Mesothelial cell of epicardium (in vitro differentiated cells): ENCODE results near the gene RBFOX1. TPM values are rescaled to one million over a fixed set of nuclear protein-coding genes. Genes with fewer than 3 reads are reported as not detected.

ENCODE experiments used
- DNase-seq, 2 experiments: peaks; one replicate each; pipeline ENCODE4 v3.0.0; 2021; ENCODE audit warnings: low spot score in 2 of 2; ENCODE audit not compliant: unreplicated experiment in 2 of 2
- H3K27ac Mint-ChIP-seq: 2 replicates; pipeline ENCODE4 v1.8.0; 2021; ENCODE audit warnings: mixed read lengths
- H3K27me3 Mint-ChIP-seq: 2 replicates; pipeline ENCODE4 v1.8.0; 2021; ENCODE audit warnings: low read depth, mixed read lengths
- H3K36me3 Mint-ChIP-seq: 2 replicates; pipeline ENCODE4 v1.8.0; 2021; ENCODE audit warnings: mixed read lengths
- H3K4me1 Mint-ChIP-seq: 2 replicates; pipeline ENCODE4 v1.8.0; 2021; ENCODE audit warnings: mixed read lengths
- H3K4me3 Mint-ChIP-seq: 2 replicates; pipeline ENCODE4 v1.8.0; 2021; ENCODE audit warnings: mild to moderate bottlenecking, moderate library complexity, mixed read lengths
- H3K9me3 Mint-ChIP-seq: 2 replicates; pipeline ENCODE4 v1.8.0; 2021; ENCODE audit warnings: mixed read lengths
- total RNA-seq: library from RNA; stranded (reverse); gene quantifications from 3 replicates; pipeline ENCODE4 v1.2.1, GENCODE V29; 2021
- TF ChIP-seq, protein P1 (sequence below): fragments of 200-600 bp; sonication (generic); IDR thresholded peaks from one replicate; pipeline ENCODE4 v1.5.0; 2021; ENCODE audit warnings: antibody characterized with exemption; ENCODE audit not compliant: unreplicated experiment

Gene RBFOX1
- total RNA-seq, 1 donor from 2014 or later: 0.67 TPM

DNA sequence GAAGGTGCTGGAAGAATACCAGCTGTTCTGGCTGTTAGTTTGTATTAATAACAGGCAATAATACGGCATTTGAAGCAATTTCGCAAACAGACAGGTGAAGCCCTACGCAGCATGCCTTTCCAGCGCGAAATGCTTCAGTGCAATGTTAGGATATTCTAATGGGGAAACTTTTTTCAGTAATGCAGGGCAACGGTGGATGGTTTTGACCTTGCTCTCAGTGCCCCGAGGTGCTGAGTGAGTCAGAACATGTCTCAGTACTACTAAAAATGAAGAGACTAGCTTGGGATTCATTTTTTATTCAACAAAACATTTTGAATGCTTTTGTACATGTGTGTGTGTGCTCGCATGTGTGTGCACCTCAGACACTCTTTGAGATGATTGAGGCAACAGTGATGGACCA is 172.2 kb downstream of the RBFOX1 start:
- H3K36me3 Mint-ChIP-seq: no peaks in the 10 kb centered on the region
- no peaks in the 10 kb centered on the region for H3K9me3 Mint-ChIP-seq
- no peak overlapping the region for H3K27ac Mint-ChIP-seq
- DNase-seq: no peak
- no peaks in the 10 kb centered on the region for H3K4me1 Mint-ChIP-seq
- no peak overlapping the region for H3K4me3 Mint-ChIP-seq
- no peaks in the 10 kb centered on the region for H3K27me3 Mint-ChIP-seq
- TF ChIP-seq, protein P1, sequence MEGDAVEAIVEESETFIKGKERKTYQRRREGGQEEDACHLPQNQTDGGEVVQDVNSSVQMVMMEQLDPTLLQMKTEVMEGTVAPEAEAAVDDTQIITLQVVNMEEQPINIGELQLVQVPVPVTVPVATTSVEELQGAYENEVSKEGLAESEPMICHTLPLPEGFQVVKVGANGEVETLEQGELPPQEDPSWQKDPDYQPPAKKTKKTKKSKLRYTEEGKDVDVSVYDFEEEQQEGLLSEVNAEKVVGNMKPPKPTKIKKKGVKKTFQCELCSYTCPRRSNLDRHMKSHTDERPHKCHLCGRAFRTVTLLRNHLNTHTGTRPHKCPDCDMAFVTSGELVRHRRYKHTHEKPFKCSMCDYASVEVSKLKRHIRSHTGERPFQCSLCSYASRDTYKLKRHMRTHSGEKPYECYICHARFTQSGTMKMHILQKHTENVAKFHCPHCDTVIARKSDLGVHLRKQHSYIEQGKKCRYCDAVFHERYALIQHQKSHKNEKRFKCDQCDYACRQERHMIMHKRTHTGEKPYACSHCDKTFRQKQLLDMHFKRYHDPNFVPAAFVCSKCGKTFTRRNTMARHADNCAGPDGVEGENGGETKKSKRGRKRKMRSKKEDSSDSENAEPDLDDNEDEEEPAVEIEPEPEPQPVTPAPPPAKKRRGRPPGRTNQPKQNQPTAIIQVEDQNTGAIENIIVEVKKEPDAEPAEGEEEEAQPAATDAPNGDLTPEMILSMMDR: no peak

DNA sequence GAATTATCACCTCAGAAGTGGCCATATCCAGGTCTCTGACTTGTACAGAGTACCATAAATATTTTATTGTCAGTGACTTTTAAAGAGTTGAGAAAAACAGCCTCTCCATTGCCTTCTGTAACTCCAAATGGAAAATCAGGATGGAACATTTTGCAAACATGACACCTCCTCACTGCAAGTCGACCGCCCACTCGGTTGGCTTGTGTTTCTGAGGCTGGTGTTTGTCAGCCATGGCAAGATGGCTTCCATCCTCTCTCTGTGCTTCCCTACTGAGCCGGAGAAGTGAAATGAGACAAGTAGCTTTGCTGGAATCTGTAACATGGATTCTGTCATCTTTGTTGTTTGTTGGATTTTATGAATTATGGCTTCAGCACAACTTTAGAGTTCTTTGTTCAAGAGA is 172.8 kb downstream of the RBFOX1 start:
- Mint-ChIP-seq H3K4me1 (no peaks in the 10 kb centered on the region), H3K36me3 (no peaks in the 10 kb centered on the region), H3K9me3 (no peaks in the 10 kb centered on the region), H3K27me3 (no peaks in the 10 kb centered on the region), H3K27ac (no peak overlapping the region), H3K4me3 (no peak overlapping the region)
- TF ChIP-seq, protein P1: no peak
- no peak for DNase-seq

DNA sequence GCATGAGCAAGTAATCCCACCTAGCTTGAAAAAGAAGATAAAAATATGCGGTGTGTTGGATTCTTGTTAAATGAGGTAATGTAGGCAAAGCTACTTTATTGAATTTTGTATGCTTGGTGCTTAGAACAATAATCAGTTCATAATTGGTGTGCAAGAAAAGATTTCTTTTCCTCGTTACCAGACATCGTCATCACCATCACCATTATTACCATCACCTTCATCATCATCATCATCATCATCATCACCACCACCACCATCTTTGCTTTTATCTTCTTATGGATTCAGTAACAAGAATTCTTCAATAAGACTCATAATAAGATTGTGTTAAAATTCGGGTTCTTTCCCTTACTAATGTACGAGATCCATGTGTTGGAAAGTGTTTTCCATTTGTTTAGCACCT is 173.7 kb downstream of the RBFOX1 start:
- TF ChIP-seq, protein P1: no peak
- no peaks in the 10 kb centered on the region for H3K36me3 Mint-ChIP-seq
- no peak for DNase-seq
- no peaks in the 10 kb centered on the region for H3K27me3 Mint-ChIP-seq
- H3K27ac Mint-ChIP-seq: no peak overlapping the region
- H3K4me1 Mint-ChIP-seq: no peaks in the 10 kb centered on the region
- no peak overlapping the region for H3K4me3 Mint-ChIP-seq
- H3K9me3 Mint-ChIP-seq: no peaks in the 10 kb centered on the region

DNA sequence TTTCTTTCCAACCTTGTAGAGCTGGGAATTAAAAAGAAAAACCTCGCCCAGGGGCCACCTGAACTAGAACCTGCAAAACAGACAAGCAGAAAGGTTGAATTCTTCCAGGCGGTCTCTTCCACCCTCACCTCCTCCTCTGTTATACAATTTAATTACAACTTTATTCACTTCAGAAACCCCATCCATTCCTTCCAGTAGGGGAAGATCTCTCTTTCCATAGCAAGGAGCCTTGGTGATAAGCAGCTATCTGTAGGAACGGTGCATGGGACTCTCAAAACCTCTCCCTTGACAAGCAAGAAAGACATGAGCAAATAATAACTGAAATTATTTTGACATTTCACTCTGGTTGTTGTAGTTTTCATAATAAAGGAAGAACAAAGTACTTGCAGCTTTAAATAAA is 176.0 kb downstream of the RBFOX1 start:
- TF ChIP-seq, protein P1: no peak
- Mint-ChIP-seq H3K9me3 (no peaks in the 10 kb centered on the region), H3K36me3 (no peaks in the 10 kb centered on the region), H3K27me3 (no peaks in the 10 kb centered on the region), H3K27ac (no peak overlapping the region), H3K4me3 (no peak overlapping the region), H3K4me1 (no peaks in the 10 kb centered on the region)
- DNase-seq: no peak

DNA sequence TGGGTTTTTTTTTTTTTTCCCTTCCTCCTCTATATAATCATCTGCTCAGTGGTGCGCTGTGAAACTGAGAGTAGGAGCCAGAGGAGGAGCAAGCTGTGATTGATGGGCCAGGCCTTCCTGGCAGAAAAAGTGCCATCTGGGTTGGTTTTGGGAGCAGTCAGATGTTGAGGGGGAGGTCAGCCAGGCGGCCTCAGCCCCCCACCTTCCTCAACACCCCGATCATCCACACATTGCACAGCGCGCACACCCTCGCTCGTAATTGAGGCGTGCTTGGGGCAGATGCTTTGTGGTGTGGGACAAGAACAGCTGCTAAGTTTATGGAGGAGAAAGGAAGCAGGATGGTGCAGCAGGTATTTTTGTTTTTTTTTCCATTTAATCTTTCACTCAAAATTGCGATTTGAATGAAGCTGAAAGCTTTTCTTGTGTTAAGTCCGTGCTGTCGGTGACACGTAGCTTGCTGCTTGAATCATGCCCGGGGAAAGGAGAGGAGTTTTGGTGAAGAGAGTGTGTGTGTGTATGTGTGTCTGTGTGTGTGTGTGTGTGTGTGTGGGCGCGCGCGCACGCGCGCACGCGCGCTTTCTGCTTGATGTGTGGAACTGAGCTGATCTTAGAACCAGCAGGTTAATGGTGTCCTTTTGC is 177.4 kb downstream of the RBFOX1 start:
- Mint-ChIP-seq H3K36me3 (no peaks in the 10 kb centered on the region), H3K9me3 (no peaks in the 10 kb centered on the region), H3K27me3 (no peaks in the 10 kb centered on the region), H3K27ac (no peak overlapping the region), H3K4me3 (no peak overlapping the region), H3K4me1 (no peaks in the 10 kb centered on the region)
- DNase-seq: no peak
- TF ChIP-seq, protein P1: no peak
